ENCODE results near the gene TSKS.

The TSKS gene

DNA sequence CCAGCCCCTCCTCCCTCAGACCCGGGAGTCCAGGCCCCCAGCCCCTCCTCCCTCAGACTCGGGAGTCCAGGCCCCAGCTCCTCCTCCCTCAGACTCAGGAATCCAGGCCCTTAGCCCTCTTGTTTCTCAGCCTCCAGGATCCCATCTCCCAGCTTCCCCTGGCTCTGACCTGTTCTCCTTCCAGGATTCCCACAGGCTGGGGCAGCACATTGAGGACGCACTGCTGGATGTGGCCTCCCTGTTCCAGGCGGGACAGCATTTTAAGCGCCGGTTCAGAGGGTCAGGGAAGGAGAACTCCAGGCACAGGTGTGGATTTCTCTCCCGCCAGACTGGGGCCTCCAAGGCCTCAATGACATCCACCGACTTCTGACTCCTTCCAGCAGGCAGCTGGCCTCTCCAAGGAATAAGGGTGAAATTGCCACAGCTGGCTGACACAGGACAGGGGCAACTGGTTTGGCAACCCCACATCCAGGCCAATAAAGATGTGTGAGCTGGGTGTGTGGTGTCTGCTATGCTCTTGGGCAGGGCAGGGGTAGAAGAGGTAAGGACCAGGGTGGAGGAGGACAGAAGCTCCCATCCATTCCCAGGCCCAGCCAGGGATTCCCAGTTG lies 49.8 kb downstream of the TSKS start:
- DNase-seq (ENCODE audit: low spot score), result no peak

DNA sequence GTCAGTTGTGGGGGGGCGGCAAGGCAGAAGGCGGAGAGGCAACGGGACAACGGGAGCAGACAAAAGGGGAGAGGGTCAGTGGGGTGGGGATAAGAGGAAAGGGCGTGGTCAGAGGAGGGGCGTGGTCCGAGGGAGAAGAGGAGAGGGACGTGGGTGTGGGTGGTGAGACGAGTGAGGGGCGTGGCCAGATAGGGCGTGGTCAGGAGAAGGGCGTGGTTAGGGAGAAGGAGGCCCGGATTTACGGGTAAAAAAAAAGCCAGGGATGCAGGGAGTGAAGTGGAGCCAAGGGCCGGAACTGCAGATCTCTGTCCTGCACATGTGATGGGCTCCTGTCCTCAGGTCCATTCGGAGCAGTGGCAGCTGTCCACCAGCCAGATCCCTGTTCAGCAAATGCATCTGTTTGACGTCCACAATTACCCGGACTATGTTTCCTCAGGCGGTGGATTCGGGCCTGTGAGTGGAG lies 50.7 kb downstream of the TSKS start:
- DNase-seq (ENCODE audit: low spot score), result peak; percentile 43

DNA sequence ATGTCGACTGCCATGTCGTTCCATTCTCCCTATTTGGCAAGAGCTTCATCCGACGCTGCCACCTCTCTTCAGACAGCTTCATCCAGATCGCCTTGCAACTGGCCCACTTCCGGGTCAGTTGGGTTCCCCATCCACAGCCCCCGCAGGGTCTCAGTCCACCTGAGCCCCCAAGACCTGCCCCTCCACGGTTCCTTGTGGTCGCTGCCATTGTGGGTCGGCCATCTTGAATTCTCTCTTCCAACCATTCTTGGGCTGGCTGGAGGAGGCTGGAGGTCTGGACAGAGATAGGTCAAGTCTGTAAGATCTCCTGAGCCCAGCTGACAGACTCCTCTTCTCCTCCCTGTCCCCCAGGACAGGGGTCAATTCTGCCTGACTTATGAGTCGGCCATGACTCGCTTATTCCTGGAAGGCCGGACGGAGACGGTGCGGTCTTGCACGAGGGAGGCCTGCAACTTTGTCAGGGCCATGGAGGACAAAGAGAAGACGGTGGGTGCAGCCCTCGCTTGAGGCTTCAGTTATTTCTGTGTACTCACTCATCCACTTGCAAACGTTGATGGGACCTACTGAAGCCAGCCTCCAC lies 52.6 kb downstream of the TSKS start:
- no peak for DNase-seq (ENCODE audit: low spot score)

DNA sequence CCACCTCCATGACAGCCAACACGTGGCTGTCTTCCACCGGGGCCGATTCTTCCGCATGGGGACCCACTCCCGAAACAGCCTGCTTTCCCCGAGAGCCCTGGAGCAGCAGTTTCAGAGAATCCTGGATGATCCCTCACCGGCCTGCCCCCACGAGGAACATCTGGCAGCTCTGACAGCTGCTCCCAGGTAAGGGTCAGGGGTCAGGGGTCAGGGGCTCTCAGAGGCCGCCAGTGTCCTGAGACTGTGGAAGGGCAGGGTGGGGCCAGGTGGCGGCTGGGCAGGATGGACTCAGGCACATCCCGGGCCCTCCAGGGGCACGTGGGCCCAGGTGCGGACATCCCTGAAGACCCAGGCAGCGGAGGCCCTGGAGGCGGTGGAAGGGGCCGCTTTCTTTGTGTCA lies 57.2 kb downstream of the TSKS start:
- DNase-seq (ENCODE audit: low spot score), result no peak

GRCh38 chr19:49704888-49705642 lies 58.0 kb downstream of the TSKS start:
- DNase-seq (ENCODE audit: low spot score), result no peak

DNA sequence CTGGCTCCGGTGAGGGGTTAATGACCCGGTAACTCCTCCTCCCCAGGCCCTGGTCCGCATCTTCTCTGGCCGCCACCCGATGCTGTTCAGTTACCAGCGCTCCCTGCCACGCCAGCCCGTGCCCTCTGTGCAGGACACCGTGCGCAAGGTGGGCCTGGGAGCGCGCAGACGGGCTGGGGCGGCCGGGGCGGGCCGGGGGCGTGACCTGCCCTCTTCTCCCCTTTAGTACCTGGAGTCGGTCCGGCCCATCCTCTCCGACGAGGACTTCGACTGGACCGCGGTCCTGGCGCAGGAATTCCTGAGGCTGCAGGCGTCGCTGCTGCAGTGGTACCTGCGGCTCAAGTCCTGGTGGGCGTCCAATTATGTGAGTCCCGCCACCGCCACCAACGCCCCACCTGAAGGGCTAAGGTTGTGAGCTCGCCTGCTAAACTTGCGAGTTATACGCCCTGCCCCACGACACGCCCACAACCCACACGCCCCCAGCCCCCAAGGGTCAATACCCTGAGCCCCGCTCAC lies 61.8 kb downstream of the TSKS start:
- no peak for DNase-seq (ENCODE audit: low spot score)

GRCh38 chr19:49700563-49700962 lies 62.5 kb downstream of the TSKS start:
- no peak for DNase-seq (ENCODE audit: low spot score)

DNA sequence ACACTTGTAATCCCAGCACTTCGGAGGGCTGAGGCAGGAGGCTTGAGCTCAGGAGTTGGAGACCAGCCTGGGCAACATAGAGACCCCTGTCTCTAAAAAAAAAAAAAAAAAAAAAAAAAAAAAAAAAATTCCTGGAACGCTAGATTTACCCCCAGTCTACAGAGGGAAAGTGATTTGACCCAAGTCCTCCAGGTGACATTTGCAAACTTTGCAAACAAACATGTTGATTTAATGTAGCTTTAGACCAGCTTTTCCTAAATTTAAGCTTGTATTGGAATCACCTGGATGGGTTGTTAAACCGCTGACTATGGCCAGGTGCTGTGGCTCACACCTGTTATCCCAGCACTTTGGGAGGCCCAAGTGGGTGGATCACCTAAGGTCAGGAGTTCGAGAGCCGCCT lies 63.7 kb downstream of the TSKS start:
- no peak for DNase-seq (ENCODE audit: low spot score)

DNA sequence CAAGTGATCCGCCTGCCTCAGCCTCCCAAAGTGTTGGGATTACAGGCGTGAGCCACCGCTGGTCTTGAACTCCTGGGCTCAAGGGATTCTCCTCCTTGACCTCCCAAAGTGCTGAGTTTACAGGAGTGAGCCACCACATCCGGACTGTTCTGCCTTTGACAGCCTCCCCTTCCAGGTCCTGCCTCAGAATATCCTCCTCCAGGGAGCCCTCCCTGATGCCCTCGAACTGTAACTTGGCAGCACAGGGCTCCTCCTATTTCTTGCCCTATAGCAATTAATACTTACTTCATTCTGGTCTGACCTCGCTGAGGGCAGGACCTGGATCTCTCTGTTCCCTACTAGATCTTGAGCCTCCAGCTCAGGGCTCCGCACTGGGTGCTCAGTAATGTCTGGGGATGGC lies 66.2 kb downstream of the TSKS start:
- no peak for DNase-seq (ENCODE audit: low spot score)

DNA sequence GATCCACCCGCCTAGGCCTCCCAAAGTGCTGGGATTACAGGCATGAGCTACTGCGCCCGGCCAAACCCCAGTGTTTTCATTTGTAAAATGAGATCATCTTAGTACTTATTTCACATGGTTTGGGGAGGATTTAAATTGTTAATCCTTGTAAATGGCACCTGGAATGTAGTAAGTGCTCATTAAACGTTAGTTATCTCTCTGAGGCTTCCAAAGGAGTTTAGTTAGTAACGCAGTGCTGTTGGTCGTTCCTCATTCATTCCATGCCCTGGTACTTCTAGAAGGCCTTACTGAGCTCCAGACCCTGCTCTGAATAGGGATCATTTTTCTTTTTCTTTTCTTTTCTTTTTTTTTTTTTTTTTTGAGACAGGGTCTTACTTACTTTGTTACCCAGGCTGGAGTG lies 67.0 kb downstream of the TSKS start:
- DNase-seq (ENCODE audit: low spot score), result no peak

DNA sequence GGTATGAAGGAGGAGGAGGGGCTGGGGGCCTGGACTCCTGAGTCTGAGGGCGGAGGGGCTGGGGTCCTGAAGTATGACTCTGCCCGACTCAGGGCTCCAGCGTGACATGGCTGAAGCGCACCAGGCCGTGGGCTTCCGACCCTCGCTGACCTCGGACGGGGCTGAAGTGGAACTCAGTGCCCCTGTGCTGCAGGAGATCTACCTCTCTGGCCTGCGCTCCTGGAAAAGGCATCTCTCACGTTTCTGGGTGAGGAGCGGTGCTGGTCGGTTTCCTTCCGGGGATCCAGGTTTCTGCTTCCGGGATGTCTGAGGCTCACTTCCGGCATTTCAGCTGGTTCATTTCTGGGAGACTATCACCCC lies 71.0 kb downstream of the TSKS start:
- no peak for DNase-seq (ENCODE audit: low spot score)

DNA sequence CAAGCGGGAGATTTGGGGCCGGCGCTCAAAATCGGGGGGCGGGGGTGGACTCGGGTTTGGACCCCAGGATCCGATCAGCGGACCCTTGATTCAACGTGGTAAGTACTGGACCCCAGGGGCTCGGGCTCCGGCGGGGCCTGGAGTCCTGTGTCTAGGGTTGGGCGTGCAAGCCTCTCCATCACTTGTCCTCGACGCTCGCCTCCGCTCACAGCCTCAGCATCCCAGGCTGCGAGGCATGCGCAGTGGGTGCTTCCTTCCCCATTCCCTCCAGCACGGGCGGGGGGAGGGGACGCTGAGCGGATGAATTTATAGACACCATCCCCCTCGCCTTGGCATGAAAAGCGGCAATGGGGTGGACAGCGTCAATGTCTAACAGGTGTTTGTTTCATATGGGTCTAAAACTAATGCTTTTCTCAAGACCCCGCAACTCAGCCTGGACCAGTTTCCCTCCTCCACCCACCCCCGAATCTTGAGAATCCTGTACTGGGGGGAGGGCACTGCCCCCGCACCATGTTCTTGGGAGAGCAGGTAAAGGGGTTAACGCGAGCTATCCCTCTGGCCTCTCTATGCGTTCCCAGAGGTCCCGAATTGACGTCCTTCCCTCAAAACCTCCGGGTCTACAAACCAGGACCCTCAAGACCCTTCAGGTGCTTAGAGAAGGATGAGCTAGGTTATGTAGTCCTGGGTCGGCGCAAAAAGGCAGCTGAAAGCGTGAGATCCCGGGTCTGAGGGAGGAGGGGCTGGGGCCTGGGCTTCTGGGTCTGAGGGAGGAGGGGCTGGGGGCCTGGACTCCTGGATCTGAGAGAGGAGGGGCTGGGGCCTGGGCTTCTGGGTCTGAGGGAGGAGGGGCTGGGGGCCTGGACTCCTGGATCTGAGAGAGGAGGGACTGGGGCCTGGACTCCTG lies 71.6 kb downstream of the TSKS start:
- no peak for DNase-seq (ENCODE audit: low spot score)

GRCh38 chr19:49690656-49691242 lies 72.4 kb downstream of the TSKS start, which contains the start of gene CPT1C:
Gene CPT1C (plus strand): TSS chr19:49691116. CDS start chr19:49692253, 1,137 bp downstream.
- no peak for DNase-seq (ENCODE audit: low spot score)

DNA sequence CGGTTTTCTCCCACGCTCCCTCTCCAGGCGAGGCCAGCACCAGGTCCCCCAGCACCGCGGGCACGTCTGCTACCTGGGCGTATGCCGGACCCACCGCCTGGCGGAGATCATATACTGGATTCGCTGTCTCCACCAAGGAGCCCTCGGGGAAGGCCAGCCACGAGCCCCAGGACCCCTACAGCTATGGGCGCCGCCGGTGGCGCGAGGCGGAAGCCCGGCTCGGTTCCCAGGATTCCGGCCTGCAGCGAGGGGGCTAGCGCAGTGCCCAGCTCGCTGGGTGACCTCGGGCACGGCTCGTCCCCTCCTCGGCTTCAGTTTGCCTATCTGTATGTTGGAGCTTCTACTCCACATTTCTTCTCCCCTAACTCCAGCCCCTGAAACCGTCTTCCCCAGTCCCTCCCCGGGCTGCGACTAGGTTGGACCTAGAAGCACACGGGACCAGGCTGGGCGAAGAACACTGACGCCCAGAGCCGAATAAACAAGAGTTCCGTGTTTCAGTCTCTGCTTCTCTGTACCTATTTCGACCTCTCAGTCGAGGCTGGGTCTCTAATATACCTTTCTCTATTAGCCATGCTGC lies 72.9 kb downstream of the TSKS start:
- DNase-seq (ENCODE audit: low spot score), result no peak
